LNCaP clone FGC (cell line): ENCODE measurements around the gene ANKRD35.

Source experiments
- DNase-seq: peaks from one replicate; pipeline ENCODE4 v3.0.0-alpha.2; 2011; ENCODE audit warnings: low read depth
- H3K4me3 ChIP-seq: 2 replicates; pipeline ENCODE4 v1.5.1; 2011; ENCODE audit warnings: mild to moderate bottlenecking, low read depth, low read length, control low read depth
- TF ChIP-seq, protein P1 (sequence below): IDR thresholded peaks from 2 replicates; pipeline ENCODE4 v1.5.1; 2012; ENCODE audit warnings: mild to moderate bottlenecking; ENCODE audit not compliant: control insufficient read depth, insufficient read depth; ENCODE audit errors: extremely low read depth

The ANKRD35 gene

DNA sequence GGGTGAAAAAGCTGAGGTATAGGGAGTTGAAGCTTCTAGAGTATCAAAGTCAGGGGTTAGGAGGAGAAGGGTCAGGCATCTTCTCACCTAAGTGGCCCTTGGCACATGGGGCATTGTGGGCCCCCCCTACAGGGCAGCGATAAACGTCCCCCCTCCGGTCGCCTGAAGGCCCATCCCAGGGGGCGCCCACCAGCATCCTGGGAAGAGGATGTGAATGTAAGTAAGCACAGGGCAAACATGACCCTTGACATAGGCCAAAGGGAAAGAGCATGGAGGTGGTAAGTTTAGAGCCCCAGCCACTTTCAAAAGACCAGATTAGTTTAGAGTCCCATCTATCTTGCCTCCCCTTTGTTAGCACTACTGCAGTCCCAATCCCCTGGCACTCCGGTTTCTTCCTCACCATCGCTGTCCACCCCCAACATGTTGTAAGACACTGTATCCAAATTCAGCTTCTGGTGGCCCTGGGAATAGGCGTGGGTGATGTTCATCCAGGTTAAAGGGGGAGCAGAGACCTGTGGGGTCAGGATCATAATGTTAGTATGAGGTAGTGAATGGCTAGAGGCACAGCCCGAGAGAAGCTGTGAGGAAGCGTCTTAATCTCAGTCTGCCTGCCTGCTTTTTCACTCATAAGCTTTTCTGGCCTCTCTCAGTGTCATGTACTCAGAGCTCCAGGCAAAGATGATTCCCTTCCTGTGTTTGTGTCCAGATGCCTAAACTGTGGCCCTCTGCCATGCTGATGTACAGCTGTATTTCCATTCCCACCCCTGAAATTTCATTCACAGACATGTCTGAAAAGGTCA, 21.5 kb upstream of the ANKRD35 start:
- no peak for DNase-seq
- H3K4me3 ChIP-seq: no peak overlapping the region
- TF ChIP-seq, protein P1, sequence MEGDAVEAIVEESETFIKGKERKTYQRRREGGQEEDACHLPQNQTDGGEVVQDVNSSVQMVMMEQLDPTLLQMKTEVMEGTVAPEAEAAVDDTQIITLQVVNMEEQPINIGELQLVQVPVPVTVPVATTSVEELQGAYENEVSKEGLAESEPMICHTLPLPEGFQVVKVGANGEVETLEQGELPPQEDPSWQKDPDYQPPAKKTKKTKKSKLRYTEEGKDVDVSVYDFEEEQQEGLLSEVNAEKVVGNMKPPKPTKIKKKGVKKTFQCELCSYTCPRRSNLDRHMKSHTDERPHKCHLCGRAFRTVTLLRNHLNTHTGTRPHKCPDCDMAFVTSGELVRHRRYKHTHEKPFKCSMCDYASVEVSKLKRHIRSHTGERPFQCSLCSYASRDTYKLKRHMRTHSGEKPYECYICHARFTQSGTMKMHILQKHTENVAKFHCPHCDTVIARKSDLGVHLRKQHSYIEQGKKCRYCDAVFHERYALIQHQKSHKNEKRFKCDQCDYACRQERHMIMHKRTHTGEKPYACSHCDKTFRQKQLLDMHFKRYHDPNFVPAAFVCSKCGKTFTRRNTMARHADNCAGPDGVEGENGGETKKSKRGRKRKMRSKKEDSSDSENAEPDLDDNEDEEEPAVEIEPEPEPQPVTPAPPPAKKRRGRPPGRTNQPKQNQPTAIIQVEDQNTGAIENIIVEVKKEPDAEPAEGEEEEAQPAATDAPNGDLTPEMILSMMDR: no peak

DNA sequence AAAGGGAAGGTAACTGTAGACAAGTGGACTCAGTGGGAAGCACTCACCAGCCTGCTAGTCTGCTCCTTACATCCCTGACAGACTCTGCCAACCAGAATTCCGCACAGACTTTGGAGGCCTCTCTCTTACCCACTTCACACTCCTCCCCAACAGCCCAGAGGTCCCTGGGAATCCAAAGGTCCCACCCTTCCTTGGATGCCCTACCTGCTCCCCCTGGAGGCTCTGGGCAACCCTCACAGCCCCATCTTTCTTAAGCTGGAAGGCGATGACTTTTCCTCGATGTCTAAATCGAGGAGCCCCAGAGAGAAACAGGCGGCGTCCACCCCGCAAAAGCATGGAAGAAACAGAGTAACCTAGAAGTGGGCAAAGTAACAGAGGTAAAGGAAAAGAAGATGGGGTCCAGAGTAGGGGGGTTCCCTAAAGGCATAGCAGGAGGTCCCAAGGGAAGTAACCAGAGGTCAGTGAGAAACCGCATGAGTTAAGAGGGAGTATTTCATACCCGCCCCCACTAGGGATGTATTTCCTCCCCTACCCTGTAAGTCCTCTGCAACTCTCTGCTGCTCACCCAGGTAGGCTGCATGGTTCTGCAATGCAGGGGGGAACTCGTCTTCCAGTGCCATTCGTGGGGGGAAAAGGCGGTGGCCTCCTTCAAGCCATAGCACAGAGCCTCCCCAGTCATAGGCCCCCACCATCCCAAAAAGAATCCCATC, 15.8 kb upstream of the ANKRD35 start:
- TF ChIP-seq, protein P1: no peak
- H3K4me3 ChIP-seq: no peak overlapping the region
- no peak for DNase-seq

DNA sequence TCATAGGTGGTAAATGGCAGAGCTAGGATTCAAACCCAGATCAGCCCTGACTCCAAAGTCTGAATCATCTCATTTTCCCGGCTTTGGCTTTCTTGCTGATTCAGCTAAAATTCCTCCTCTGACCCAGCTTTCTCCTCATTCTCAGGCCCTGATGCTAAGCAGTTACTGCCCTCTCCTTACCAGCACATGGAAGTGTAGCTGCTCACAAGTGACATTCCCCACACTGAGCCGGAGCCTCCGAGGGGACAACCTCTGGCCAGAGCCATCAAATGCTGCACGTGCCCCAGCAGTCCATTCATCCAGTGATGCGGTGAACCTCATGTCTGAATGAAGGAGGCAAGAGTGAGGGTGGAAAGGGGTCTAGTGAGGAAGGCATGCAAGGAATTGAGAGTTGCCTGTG, 13.1 kb upstream of the ANKRD35 start:
- TF ChIP-seq, protein P1: no peak
- DNase-seq: no peak
- H3K4me3 ChIP-seq: no peak overlapping the region

DNA sequence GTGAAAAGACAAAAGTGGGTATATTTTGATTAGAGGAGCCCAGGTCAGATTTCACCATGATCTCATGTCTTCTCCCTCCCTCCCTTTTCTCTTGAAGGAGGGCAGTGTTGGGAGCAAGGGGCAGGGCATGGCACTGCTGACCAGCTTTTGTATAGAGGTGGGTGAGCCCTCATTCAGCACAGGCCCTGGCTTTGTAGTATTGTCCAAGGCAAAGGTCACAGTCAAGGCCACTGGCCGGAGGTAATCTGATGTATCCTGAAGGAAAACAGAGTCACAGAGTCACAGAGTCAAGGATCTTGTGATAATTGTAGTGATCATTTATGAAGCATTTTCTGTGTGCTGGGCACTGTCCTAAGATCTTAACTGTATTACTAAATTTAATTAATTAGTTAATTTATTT, 12.3 kb upstream of the ANKRD35 start:
- TF ChIP-seq, protein P1: no peak
- H3K4me3 ChIP-seq: no peak overlapping the region
- DNase-seq: no peak

DNA sequence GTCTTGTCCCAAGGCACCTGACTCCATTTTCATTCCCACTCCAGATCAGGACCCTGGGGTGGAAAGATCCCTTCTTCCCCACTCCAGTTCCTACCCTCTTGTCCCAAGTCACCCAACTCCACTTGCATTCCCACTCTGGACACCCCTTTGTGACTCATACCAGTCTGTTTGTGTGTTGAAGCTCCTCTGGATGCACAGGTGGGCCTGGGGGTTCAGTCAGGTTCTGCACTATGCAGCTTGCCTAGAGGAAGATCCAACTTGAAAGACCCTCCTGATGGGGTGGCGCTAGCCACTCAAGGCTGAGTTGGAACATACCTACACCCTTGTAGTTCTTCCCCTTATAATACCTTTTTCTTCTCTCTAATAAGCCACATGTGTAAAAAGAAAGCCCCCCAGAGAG, 9.8 kb upstream of the ANKRD35 start:
- TF ChIP-seq, protein P1: no peak
- no peak for DNase-seq
- no peak overlapping the region for H3K4me3 ChIP-seq

DNA sequence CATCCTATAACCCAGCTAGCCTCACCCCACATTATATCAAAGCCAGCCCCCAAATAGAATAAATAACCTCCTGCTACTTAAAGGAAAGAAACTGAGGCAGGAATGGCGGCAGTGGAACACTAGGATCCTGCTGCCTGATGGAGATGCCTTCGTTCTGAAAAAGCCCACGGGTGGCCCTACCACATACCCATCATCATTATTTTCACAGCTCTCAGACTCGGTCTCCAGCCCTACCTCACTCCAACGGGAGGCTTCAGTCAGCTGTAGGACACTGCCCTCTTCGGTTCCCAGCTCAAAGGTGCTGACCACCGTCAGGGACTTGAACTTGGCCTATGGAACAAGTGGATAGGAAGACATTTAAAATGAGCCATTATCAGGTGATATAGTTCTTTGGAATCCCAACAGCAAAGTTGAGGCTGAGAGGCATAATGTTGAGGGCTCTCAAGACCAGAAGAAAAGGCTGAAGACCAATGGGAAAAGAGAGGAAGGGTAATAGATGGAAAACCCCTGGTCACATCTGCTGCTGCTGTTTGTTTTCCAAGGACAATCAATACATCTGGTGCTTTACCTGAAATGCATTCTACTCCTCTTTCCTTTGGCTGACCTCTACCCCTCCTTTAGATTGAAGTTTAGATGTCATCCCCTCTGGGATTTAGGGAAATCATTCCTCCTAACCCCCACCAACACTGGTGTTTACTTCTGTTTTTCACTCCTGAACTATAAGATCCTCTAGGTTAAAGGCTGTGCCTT, 7.8 kb upstream of the ANKRD35 start:
- TF ChIP-seq, protein P1: no peak
- DNase-seq: no peak
- H3K4me3 ChIP-seq: no peak overlapping the region
